Keratinocyte (primary cell): ENCODE measurements around the gene ATG2B. TPM values are rescaled to one million over a fixed set of nuclear protein-coding genes. Genes with fewer than 3 reads are reported as not detected.
A peak's percentile ranks its signal among the peaks of the same experiment; 100 is the strongest.

ENCODE experiments used
- DNase-seq: peaks from one replicate; pipeline ENCODE4 v3.0.0-alpha.2; 2011; ENCODE audit warnings: low read depth, missing footprints, low spot score
- FAIRE-seq: peaks from 2 replicates; lab custom pipeline; 2011; peaks lifted over from hg19 to GRCh38; lab: Jason Lieb, UNC
- H2AFZ ChIP-seq: 2 replicates; pipeline ENCODE4 v1.6.0; 2012; ENCODE audit warnings: low read length, control low read depth, inconsistent platforms; ENCODE audit not compliant: control insufficient read depth
- H3K27ac ChIP-seq: 2 replicates; pipeline ENCODE4 v1.5.1; 2011; ENCODE audit warnings: low read length; ENCODE audit not compliant: control insufficient read depth, insufficient read depth
- H3K27me3 ChIP-seq: 3 replicates; pipeline ENCODE4 v1.6.0; 2011; ENCODE audit warnings: low read length; ENCODE audit not compliant: control insufficient read depth, insufficient read depth; ENCODE audit errors: extremely low read depth
- H3K36me3 ChIP-seq, 2 experiments: 2 replicates in 1 of 2; 3 replicates in 1 of 2; pipeline ENCODE4 v1.5.1; 2011; ENCODE audit warnings: low read length in 2 of 2, mild to moderate bottlenecking in 1 of 2; ENCODE audit not compliant: control insufficient read depth in 2 of 2, insufficient read depth in 2 of 2; ENCODE audit errors: extremely low read depth in 1 of 2
- H3K4me1 ChIP-seq: 3 replicates; pipeline ENCODE4 v1.5.1; 2011; ENCODE audit warnings: low read length; ENCODE audit not compliant: control insufficient read depth, insufficient read depth; ENCODE audit errors: extremely low read depth
- H3K4me2 ChIP-seq: 3 replicates; pipeline ENCODE4 v1.6.0; 2011; ENCODE audit warnings: low read depth, low read length; ENCODE audit not compliant: control insufficient read depth, insufficient read depth; ENCODE audit errors: extremely low read depth
- H3K4me3 ChIP-seq, 3 experiments: fragments of 200-600 bp in 1 of 3; sonication (generic) in 1 of 3; 2 replicates in 2 of 3; 3 replicates in 1 of 3; pipeline ENCODE4 v1.5.1; 2011 to 2016; ENCODE audit warnings: low read length in 3 of 3, mild to moderate bottlenecking in 3 of 3, control low read depth in 2 of 3, inconsistent platforms in 1 of 3, low read depth in 1 of 3, mixed read lengths in 1 of 3, mixed run types in 1 of 3, moderate library complexity in 1 of 3; ENCODE audit not compliant: control insufficient read depth in 2 of 3, insufficient read depth in 2 of 3; ENCODE audit errors: extremely low read depth in 1 of 3
- H3K79me2 ChIP-seq: 2 replicates; pipeline ENCODE4 v1.6.0; 2012; ENCODE audit warnings: low read length; ENCODE audit not compliant: control insufficient read depth, insufficient read depth
- H3K9ac ChIP-seq: 3 replicates; pipeline ENCODE4 v1.6.0; 2011; ENCODE audit warnings: low read length; ENCODE audit not compliant: control insufficient read depth, insufficient read depth; ENCODE audit errors: extremely low read depth
- H3K9me1 ChIP-seq: 3 replicates; pipeline ENCODE4 v1.6.0; 2011; ENCODE audit warnings: low read length; ENCODE audit not compliant: control insufficient read depth, insufficient read depth; ENCODE audit errors: extremely low read depth
- H3K9me3 ChIP-seq: 2 replicates; pipeline ENCODE4 v1.5.1; 2012; ENCODE audit warnings: low read depth, low read length; ENCODE audit not compliant: control insufficient read depth
- H4K20me1 ChIP-seq: 3 replicates; pipeline ENCODE4 v1.6.0; 2011; ENCODE audit warnings: low read length; ENCODE audit not compliant: control insufficient read depth, insufficient read depth; ENCODE audit errors: extremely low read depth
- CTCF ChIP-seq, 3 experiments: IDR thresholded peaks in 1 of 3; conservative IDR thresholded peaks in 1 of 3; optimal IDR thresholded peaks in 1 of 3; 2 replicates in 2 of 3; 3 replicates in 1 of 3; pipeline versions ENCODE3 to v1.5.1; 2011; ENCODE audit warnings: low read length in 3 of 3, mild to moderate bottlenecking in 3 of 3, moderate library complexity in 2 of 3, control low read depth in 1 of 3, inconsistent platforms in 1 of 3; ENCODE audit not compliant: insufficient read depth in 2 of 3; ENCODE audit errors: extremely low read depth in 1 of 3
- EZH2 ChIP-seq: IDR thresholded peaks from one replicate; pipeline ENCODE4 v1.6.1; 2012; ENCODE audit warnings: inconsistent platforms, mild to moderate bottlenecking, low read length, moderate library complexity
- dilution Hi-C: fragments of 300-500 bp; cut with MboI; formaldehyde crosslinking; loops from one replicate; pipeline ENCODE4 v1.7.0; 2020; ENCODE audit warnings: low sequenced_read_pairs; ENCODE audit not compliant: extremely low pct_ligation_motif_present
- polyA plus RNA-seq, 5 experiments: library from polyadenylated mRNA; depleted of rRNA in 3 of 5; stranded (reverse) in 3 of 5; stranded (forward) in 1 of 5; unstranded in 1 of 5; fragments of >200 nt; gene quantifications; 1 replicate in 1 of 5; 2 replicates in 3 of 5; 3 replicates in 1 of 5; pipeline versions ENCODE4 v1.2.1 to v1.2.3, GENCODE V29; 2011 to 2012; ENCODE audit warnings: missing spikeins in 2 of 5, low read depth in 1 of 5, low replicate concordance in 1 of 5

ATG2B gene
- polyA plus RNA-seq, 1 donor (not counting 4 experiments of a cell fraction or from before 2014, with no cell fraction given) = 11.4 TPM

GRCh38 chr14:96297997-96298515, 65.1 kb downstream of the ATG2B start:
- dilution Hi-C loops = no loop called here
- Histone ChIP-seq H3K9me1 (no peaks in the 10 kb centered on the region), H3K9me3 (no peaks in the 10 kb centered on the region), H3K4me1 (no peaks in the 10 kb centered on the region), H3K27me3 (no peaks in the 10 kb centered on the region), H3K36me3 (peaks cover 0 to 5% of the 10 kb centered on the region in 2 experiments), H3K4me2 (no peak overlapping the region), H3K79me2 (no peaks in the 10 kb centered on the region), H3K9ac (no peak overlapping the region), H2AFZ (no peak overlapping the region), H3K27ac (no peak overlapping the region), H3K4me3 (no peak overlapping the region), H4K20me1 (no peaks in the 10 kb centered on the region)
- TF ChIP-seq CTCF (optimal IDR thresholded peaks at IDR 0.05 in 1 of 3, IDR thresholded peaks at IDR 0.05 in 1 of 3, conservative IDR thresholded peaks at IDR 0.05 in 1 of 3; ENCODE audit: extremely low read depth in 1 of 3, insufficient read depth in 2 of 3, low read length in 3 of 3) = no peak
- DNase-seq (no peak), FAIRE-seq (no peak)

GRCh38 chr14:96297000-96297399, 66.1 kb downstream of the ATG2B start:
- TF ChIP-seq CTCF (optimal IDR thresholded peaks at IDR 0.05 in 1 of 3, IDR thresholded peaks at IDR 0.05 in 1 of 3, conservative IDR thresholded peaks at IDR 0.05 in 1 of 3; ENCODE audit: extremely low read depth in 1 of 3, insufficient read depth in 2 of 3, low read length in 3 of 3) (peak in 2 of 3 experiments; percentile 17 to 23), EZH2 (no peak)
- Histone ChIP-seq H3K27me3 (no peaks in the 10 kb centered on the region), H3K27ac (no peak overlapping the region), H3K9me3 (no peaks in the 10 kb centered on the region), H3K36me3 (peaks cover 0 to 1% of the 10 kb centered on the region in 2 experiments), H3K4me3 (no peak overlapping the region), H3K9ac (no peak overlapping the region), H3K4me2 (no peak overlapping the region), H3K9me1 (no peaks in the 10 kb centered on the region), H4K20me1 (no peaks in the 10 kb centered on the region), H3K79me2 (no peaks in the 10 kb centered on the region), H3K4me1 (no peaks in the 10 kb centered on the region), H2AFZ (no peak overlapping the region)
- dilution Hi-C loops = no loop called here
- DNase-seq = no peak
- no peak for FAIRE-seq
